ENCODE results near the gene WWP2. TPM values are rescaled to one million over a fixed set of nuclear protein-coding genes. Genes with fewer than 3 reads are reported as not detected.

The WWP2 gene
- total RNA-seq, 1 experiment from 2014 or later, result 40.2 TPM

- H2BK15ac ChIP-seq (ENCODE audit: low read depth, low read length), result no peak overlapping the region
- no peak overlapping the region for H3K9ac ChIP-seq (ENCODE audit: extremely low read depth, insufficient read length, low read length)
- Mint-ChIP-seq H3K36me3 (ENCODE audit: insufficient read depth in 1 of 3, low read depth in 3 of 3) (peaks cover 45 to 72% (median 61%) of the 10 kb centered on the region in 3 experiments; a peak in 6 of 7 replicates), H3K4me3 (no peak overlapping the region; a peak in 1 of 5 replicates), H3K27me3 (ENCODE audit: low read depth) (peaks cover 1% of the 10 kb centered on the region; the same call in 1 of the 2 replicates), H3K4me1 (no peaks in the 10 kb centered on the region), H3K9me3 (no peaks in the 10 kb centered on the region), H3K27ac (no peak overlapping the region)
- H3K23me2 ChIP-seq (ENCODE audit: insufficient read length, low read depth, low read length, poor library complexity, severe bottlenecking), result no peaks in the 10 kb centered on the region
- no CpG with 5 or more reads among the region's 8 CpGs for WGBS (ENCODE audit: extremely low coverage, insufficient read length, low lambda C conversion rate)
- H3K27me3 ChIP-seq (ENCODE audit: insufficient read depth, low read length), result no peaks in the 10 kb centered on the region
- no peak overlapping the region for H2BK5ac ChIP-seq (ENCODE audit: insufficient read length, low read length)
- H4K8ac ChIP-seq (replicated peaks; ENCODE audit: insufficient read length, low read depth, low read length), result no peak overlapping the region
- no peaks in the 10 kb centered on the region for H3K9me3 ChIP-seq (ENCODE audit: control insufficient read depth, low read depth, low read length)
- no peak for DNase-seq
- H3T11ph ChIP-seq (ENCODE audit: low read length), result no peak overlapping the region
- no peak overlapping the region for H3K4me2 ChIP-seq (ENCODE audit: insufficient read depth, insufficient read length, low read length)
- H3K79me1 ChIP-seq (ENCODE audit: insufficient read depth, low read depth, low read length, poor library complexity, severe bottlenecking), result no peaks in the 10 kb centered on the region
- H3K18ac ChIP-seq (ENCODE audit: insufficient read length, low read depth, low read length), result no peak overlapping the region
- no peaks in the 10 kb centered on the region for H4K20me1 ChIP-seq (ENCODE audit: control insufficient read depth, insufficient read depth, insufficient read length)
- no peak overlapping the region for H3K27ac ChIP-seq (ENCODE audit: insufficient read length, low read depth, low read length)
- no peak overlapping the region for H2AFZ ChIP-seq (ENCODE audit: low read length)
- no peak overlapping the region for H3K23ac ChIP-seq (ENCODE audit: insufficient read length, low read depth, low read length)
- no peak overlapping the region for H2BK20ac ChIP-seq (ENCODE audit: low read depth, low read length, poor library complexity, severe bottlenecking)
- no peak overlapping the region for H4K5ac ChIP-seq (ENCODE audit: insufficient read length, low read depth, low read length)
- no peaks in the 10 kb centered on the region for H3K79me2 ChIP-seq (ENCODE audit: insufficient read depth, low read length)
- H2BK120ac ChIP-seq (ENCODE audit: low read depth, low read length, poor library complexity, severe bottlenecking), result no peak overlapping the region
- H3K14ac ChIP-seq (ENCODE audit: insufficient read depth, low read length), result no peak overlapping the region
- H3K56ac ChIP-seq (ENCODE audit: insufficient read length, low read depth, low read length), result no peak overlapping the region
- no peak overlapping the region for H2BK12ac ChIP-seq (ENCODE audit: insufficient read length, low read depth, low read length)
- TF ChIP-seq CTCF (conservative IDR thresholded peaks at IDR 0.05), result no peak
- no peak overlapping the region for H2AK5ac ChIP-seq (ENCODE audit: insufficient read length, low read length)
- H3K4ac ChIP-seq (ENCODE audit: low read depth, low read length), result no peak overlapping the region
- no peaks in the 10 kb centered on the region for H3K4me1 ChIP-seq (ENCODE audit: insufficient read depth, low read length)
- no peak overlapping the region for H4K91ac ChIP-seq (ENCODE audit: insufficient read length, low read depth, low read length)
Measured at GRCh38 chr16:69741519-69741918, 20.6 kb upstream of the WWP2 start.

Data from H9 (cell line).